ENCODE results near the gene CT45A1.
"Not testable (repeated sequence)": the region's sequence is repeated elsewhere in the genome, so short reads cannot be mapped to it uniquely, and the experiment has no call there.

Gene CT45A1, protein sequence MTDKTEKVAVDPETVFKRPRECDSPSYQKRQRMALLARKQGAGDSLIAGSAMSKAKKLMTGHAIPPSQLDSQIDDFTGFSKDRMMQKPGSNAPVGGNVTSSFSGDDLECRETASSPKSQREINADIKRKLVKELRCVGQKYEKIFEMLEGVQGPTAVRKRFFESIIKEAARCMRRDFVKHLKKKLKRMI

DNA sequence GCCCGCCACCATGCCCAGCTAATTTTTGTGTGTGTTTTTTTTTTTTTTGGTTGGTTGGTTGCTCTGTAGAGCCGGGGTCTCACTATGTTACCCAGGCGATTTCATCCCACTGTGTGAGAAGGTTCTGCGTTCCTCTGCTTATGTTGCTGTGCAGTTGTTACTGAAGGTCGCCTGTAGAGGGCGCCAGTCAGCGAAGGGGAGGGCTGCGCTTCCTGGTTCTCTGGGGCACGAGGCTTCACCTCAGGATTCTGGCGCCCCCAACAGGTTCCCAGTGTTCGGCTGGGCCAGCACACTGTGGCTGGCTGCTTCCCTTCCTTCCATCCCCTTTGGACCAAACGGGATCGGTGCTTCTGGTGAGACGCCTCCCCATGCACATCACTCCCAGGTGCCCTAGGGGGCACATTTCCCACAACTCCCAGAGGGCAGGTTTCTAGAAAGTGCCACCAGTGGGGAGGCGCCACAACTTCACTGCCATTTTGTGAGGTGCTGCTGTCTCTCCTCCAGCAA lies at the start of gene CT45A1:
CT45A1 (plus strand) TSS at position 457 of the 507 bp plus-strand sequence. CDS start 5,302 bp downstream, outside the sequence.
- H3K27ac ChIP-seq (ENCODE audit: low read length); DNase-seq (ENCODE audit: low read depth, low spot score); H3K36me3 ChIP-seq (ENCODE audit: control insufficient read depth, insufficient read depth, low read length); H3K4me3 ChIP-seq (ENCODE audit: low read length); H3K27me3 ChIP-seq (ENCODE audit: control insufficient read depth, insufficient read depth, low read length); H3K4me1 ChIP-seq (ENCODE audit: control insufficient read depth, insufficient read depth, low read length); H3K9me3 ChIP-seq (ENCODE audit: control insufficient read depth, insufficient read depth, low read length): not testable (repeated sequence)
- no CpG with 5 or more reads among the region's 15 CpGs for WGBS (ENCODE audit: insufficient coverage, insufficient read length)

DNA sequence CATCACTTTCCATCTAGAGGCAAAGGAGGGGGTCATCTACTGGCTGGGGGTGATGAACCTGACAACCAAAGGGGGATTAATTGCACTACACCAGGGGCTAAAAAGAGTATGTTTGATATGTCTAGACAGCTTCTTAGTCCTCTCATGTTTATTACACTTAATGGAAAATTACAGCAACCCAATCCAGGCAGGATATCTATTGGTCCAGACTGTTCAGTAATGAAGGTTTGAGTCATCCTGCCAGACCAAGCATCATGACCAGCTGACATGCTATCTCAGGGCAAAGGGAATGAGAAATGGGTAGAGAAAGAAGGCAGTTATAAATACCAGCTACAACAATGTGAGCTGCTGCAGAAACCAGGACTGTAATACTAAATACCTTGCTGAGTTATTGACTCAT lies 40.5 kb upstream of the CT45A1 start:
- not testable (repeated sequence) for H3K27ac ChIP-seq (ENCODE audit: low read length); H3K4me3 ChIP-seq (ENCODE audit: low read length); H3K4me1 ChIP-seq (ENCODE audit: control insufficient read depth, insufficient read depth, low read length); H3K9me3 ChIP-seq (ENCODE audit: control insufficient read depth, insufficient read depth, low read length); H3K27me3 ChIP-seq (ENCODE audit: control insufficient read depth, insufficient read depth, low read length); H3K36me3 ChIP-seq (ENCODE audit: control insufficient read depth, insufficient read depth, low read length); DNase-seq (ENCODE audit: low read depth, low spot score)

DNA sequence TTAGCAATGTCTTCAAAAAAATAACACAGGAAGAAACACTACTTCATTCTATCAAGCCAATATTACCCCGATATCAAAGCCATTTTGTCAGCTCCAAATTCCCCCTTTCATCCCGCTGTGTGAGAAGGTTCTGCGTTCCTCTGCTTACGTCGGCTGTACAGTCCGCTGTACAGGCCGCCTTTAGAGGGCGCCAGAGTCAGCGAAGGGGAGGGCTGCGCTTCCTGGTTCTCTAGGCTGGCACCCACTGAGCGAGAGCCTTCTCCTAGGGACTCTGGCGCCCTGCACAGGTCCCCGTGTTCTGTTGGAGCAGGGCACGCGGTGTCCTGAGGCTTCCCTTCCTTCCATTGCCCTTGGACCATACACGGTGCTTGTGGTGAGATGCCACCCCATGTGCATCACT lies 25.3 kb upstream of the CT45A1 start:
- H3K4me3 ChIP-seq (ENCODE audit: low read length) = no peak overlapping the region
- WGBS (ENCODE audit: insufficient coverage, insufficient read length) = no CpG with 5 or more reads among the region's 16 CpGs
- no peaks in the 10 kb centered on the region for H3K36me3 ChIP-seq (ENCODE audit: control insufficient read depth, insufficient read depth, low read length)
- no peaks in the 10 kb centered on the region for H3K9me3 ChIP-seq (ENCODE audit: control insufficient read depth, insufficient read depth, low read length)
- DNase-seq (ENCODE audit: low read depth, low spot score) = peak; percentile 1
- H3K27me3 ChIP-seq (ENCODE audit: control insufficient read depth, insufficient read depth, low read length) = no peaks in the 10 kb centered on the region
- H3K27ac ChIP-seq (ENCODE audit: low read length) = no peak overlapping the region
- no peaks in the 10 kb centered on the region for H3K4me1 ChIP-seq (ENCODE audit: control insufficient read depth, insufficient read depth, low read length)

DNA sequence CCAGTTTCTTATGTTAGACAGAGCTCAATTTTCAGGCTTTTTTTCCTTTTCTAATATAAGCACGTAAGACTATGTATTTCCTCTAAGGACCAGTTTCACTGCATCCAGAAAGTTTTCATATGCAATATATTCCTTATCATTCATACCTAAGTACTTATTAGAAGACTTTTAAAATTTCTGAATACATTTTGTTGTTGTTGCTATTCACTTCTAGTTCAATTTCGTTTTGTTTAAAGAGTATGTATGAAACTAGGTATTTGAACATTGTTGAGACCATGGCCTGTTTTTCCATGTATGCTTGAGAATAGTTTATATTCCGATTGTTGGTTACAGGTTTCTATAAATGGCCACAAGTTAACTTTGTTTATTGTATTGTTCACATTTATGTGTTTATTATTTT lies 18.0 kb upstream of the CT45A1 start:
- H3K9me3 ChIP-seq (ENCODE audit: control insufficient read depth, insufficient read depth, low read length) = no peaks in the 10 kb centered on the region
- H3K36me3 ChIP-seq (ENCODE audit: control insufficient read depth, insufficient read depth, low read length) = no peaks in the 10 kb centered on the region
- H3K27me3 ChIP-seq (ENCODE audit: control insufficient read depth, insufficient read depth, low read length) = no peaks in the 10 kb centered on the region
- H3K27ac ChIP-seq (ENCODE audit: low read length) = no peak overlapping the region
- no peaks in the 10 kb centered on the region for H3K4me1 ChIP-seq (ENCODE audit: control insufficient read depth, insufficient read depth, low read length)
- no peak for DNase-seq (ENCODE audit: low read depth, low spot score)
- no CpG with 5 or more reads among the region's 3 CpGs for whole genome bisulfite sequencing (ENCODE audit: insufficient coverage, insufficient read length)
- no peak overlapping the region for H3K4me3 ChIP-seq (ENCODE audit: low read length)

DNA sequence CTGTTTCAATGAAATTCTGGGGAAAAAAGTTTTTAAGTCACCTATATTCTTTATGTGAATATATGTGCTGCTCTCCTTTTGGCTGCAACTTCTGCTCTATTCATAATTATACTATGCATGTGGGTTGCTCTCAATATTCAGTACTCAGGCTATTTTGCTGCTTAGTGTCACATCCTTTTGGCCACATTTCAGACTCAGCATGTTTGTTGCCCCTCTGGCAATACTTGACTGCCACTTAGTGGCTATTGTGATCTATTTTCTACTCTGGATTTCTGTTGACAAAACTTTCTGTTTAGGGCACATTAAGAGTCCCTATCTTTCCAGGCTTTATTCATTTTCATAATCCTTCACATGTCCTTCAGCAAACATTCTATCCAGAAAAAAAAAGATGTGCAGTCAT lies 15.8 kb upstream of the CT45A1 start:
- Histone ChIP-seq H3K27me3 (ENCODE audit: control insufficient read depth, insufficient read depth, low read length) (no peaks in the 10 kb centered on the region), H3K4me1 (ENCODE audit: control insufficient read depth, insufficient read depth, low read length) (no peaks in the 10 kb centered on the region), H3K36me3 (ENCODE audit: control insufficient read depth, insufficient read depth, low read length) (no peaks in the 10 kb centered on the region), H3K27ac (ENCODE audit: low read length) (no peak overlapping the region), H3K4me3 (ENCODE audit: low read length) (no peak overlapping the region), H3K9me3 (ENCODE audit: control insufficient read depth, insufficient read depth, low read length) (no peaks in the 10 kb centered on the region)
- DNase-seq (ENCODE audit: low read depth, low spot score) = no peak

DNA sequence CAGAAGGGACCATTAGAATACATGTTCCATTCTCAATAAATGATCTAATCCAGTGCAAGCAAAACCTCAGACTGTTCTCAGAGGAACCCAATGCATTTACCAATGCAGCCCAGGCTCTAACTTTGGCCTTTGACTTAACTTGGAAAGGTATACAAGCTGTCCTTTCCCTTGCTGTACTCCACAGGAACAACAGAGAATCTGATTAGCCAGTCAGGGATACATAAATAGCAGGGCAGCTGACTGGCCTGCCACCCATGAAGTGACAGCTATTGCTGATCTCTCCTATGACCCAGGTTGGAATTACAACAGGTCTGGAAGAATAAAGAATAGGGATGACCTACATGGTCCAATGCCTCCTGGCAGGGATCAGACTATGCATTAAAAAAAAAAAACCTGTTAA lies 14.5 kb upstream of the CT45A1 start:
- H3K27me3 ChIP-seq (ENCODE audit: control insufficient read depth, insufficient read depth, low read length) = no peaks in the 10 kb centered on the region
- no peaks in the 10 kb centered on the region for H3K36me3 ChIP-seq (ENCODE audit: control insufficient read depth, insufficient read depth, low read length)
- no peak overlapping the region for H3K27ac ChIP-seq (ENCODE audit: low read length)
- no peaks in the 10 kb centered on the region for H3K4me1 ChIP-seq (ENCODE audit: control insufficient read depth, insufficient read depth, low read length)
- no peaks in the 10 kb centered on the region for H3K9me3 ChIP-seq (ENCODE audit: control insufficient read depth, insufficient read depth, low read length)
- H3K4me3 ChIP-seq (ENCODE audit: low read length) = no peak overlapping the region
- DNase-seq (ENCODE audit: low read depth, low spot score) = no peak

DNA sequence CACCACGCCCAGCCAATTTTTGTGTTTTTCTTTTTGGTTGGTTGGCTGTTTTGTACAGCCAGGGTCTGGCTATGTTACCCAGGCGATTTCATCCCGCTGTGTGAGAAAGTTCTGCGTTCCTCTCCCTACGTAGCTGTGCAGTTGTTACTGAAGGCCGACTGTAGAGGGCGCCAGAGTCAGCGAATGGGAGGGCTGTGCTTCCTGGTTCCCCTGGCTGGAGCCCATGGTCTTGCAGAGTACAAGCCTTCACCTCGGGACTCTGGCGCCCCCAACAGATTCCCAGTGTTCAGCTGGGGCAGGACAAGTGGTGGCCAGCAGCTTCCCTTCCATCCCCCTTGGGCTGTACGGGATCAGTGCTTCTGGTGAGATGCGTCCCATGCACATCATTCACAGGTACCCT lies 5.6 kb upstream of the CT45A1 start:
- no peaks in the 10 kb centered on the region for H3K27me3 ChIP-seq (ENCODE audit: control insufficient read depth, insufficient read depth, low read length)
- H3K27ac ChIP-seq (ENCODE audit: low read length) = no peak overlapping the region
- H3K36me3 ChIP-seq (ENCODE audit: control insufficient read depth, insufficient read depth, low read length) = no peaks in the 10 kb centered on the region
- WGBS (ENCODE audit: insufficient coverage, insufficient read length) = no CpG with 5 or more reads among the region's 12 CpGs
- H3K9me3 ChIP-seq (ENCODE audit: control insufficient read depth, insufficient read depth, low read length) = no peaks in the 10 kb centered on the region
- H3K4me1 ChIP-seq (ENCODE audit: control insufficient read depth, insufficient read depth, low read length) = no peaks in the 10 kb centered on the region
- no peak overlapping the region for H3K4me3 ChIP-seq (ENCODE audit: low read length)
- DNase-seq (ENCODE audit: low read depth, low spot score) = peak; percentile 13

DNA sequence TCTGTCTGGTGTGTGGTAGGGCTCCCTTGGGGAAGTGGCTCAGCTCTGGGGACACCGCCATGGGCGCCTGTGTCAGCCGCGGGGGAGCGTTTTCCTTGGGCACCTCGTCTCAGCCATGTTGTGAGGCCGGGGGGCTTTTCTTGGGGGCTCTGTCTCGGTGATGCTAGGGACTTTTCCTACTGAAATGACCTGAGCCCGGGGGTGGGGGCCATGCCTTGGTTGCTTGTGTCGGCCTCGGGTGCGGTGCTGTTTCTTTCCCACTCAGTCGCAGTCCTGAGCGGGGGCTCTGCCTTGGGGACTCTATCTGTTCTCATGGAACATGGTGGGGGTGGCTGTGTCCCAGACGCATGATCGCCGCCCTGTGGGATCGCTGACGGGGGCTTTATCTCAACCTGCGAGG lies 356 bp downstream of the CT45A1 start:
- no peak for DNase-seq (ENCODE audit: low read depth, low spot score)
- Histone ChIP-seq H3K27ac (ENCODE audit: low read length) (no peak overlapping the region), H3K9me3 (ENCODE audit: control insufficient read depth, insufficient read depth, low read length) (no peaks in the 10 kb centered on the region), H3K27me3 (ENCODE audit: control insufficient read depth, insufficient read depth, low read length) (no peaks in the 10 kb centered on the region), H3K4me3 (ENCODE audit: low read length) (no peak overlapping the region), H3K36me3 (ENCODE audit: control insufficient read depth, insufficient read depth, low read length) (no peaks in the 10 kb centered on the region), H3K4me1 (ENCODE audit: control insufficient read depth, insufficient read depth, low read length) (no peaks in the 10 kb centered on the region)
- WGBS (ENCODE audit: insufficient coverage, insufficient read length) = no CpG with 5 or more reads among the region's 20 CpGs

DNA sequence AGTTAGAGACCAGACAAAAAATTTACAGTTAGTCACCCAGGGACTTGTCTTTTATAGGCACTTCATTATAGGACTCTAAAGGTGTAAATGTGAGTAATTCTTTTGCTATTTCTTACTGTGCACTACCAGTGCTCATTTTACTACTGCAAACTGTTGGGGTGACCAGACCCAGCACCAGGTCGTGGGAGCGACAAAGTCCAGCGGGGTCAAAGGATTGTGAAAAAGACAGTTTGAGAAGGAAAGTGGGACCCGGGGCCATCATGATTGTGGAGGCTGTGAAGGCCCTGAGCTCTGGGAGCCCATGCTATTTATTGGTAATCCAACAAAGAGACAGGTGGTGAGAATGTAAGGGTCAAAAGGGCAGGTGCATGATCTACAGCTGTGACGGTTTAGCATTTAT lies 21.2 kb downstream of the CT45A1 start:
- not testable (repeated sequence) for H3K36me3 ChIP-seq (ENCODE audit: control insufficient read depth, insufficient read depth, low read length); DNase-seq (ENCODE audit: low read depth, low spot score); H3K4me3 ChIP-seq (ENCODE audit: low read length); H3K27ac ChIP-seq (ENCODE audit: low read length); H3K27me3 ChIP-seq (ENCODE audit: control insufficient read depth, insufficient read depth, low read length); H3K9me3 ChIP-seq (ENCODE audit: control insufficient read depth, insufficient read depth, low read length); H3K4me1 ChIP-seq (ENCODE audit: control insufficient read depth, insufficient read depth, low read length)
- WGBS (ENCODE audit: insufficient coverage, insufficient read length) = no CpG with 5 or more reads among the region's 5 CpGs

DNA sequence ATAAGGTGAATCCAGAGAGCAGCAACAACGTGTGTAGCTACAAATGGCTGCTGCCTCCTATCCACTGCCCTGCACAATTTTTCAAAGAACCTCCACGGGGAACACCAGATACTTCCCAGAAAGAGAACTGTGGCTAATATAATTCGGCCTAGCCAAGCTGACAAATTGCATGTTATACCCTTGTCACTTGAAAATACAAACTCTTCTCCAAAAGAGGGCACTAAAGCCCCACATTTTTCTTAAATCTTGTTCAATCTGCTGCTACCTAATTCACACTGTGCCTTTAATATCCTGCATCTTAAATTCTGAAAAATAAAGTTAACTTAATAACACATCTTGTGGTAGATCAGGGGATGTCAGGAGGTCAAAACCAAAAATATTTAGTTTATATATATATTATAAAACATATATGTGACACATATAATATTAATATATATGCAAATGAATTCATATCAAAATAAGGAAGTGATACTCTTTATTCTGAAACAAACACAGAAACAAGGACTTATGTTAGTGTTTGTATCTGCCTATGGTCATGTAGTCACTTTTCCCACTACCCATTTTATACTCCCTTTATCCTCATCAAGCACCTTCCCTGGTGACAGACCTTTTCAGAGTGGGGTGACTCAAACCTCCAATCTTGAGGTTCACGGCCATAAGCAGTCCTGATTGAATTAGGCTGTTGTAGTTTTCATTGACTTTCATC lies 24.1 kb downstream of the CT45A1 start:
- DNase-seq (ENCODE audit: low read depth, low spot score) = no peak
- Histone ChIP-seq H3K27ac (ENCODE audit: low read length) (no peak overlapping the region), H3K4me3 (ENCODE audit: low read length) (no peak overlapping the region), H3K27me3 (ENCODE audit: control insufficient read depth, insufficient read depth, low read length) (no peaks in the 10 kb centered on the region), H3K9me3 (ENCODE audit: control insufficient read depth, insufficient read depth, low read length) (no peaks in the 10 kb centered on the region), H3K4me1 (ENCODE audit: control insufficient read depth, insufficient read depth, low read length) (no peaks in the 10 kb centered on the region), H3K36me3 (ENCODE audit: control insufficient read depth, insufficient read depth, low read length) (no peaks in the 10 kb centered on the region)
- no CpG with 5 or more reads among the region's 4 CpGs for WGBS (ENCODE audit: insufficient coverage, insufficient read length)

DNA sequence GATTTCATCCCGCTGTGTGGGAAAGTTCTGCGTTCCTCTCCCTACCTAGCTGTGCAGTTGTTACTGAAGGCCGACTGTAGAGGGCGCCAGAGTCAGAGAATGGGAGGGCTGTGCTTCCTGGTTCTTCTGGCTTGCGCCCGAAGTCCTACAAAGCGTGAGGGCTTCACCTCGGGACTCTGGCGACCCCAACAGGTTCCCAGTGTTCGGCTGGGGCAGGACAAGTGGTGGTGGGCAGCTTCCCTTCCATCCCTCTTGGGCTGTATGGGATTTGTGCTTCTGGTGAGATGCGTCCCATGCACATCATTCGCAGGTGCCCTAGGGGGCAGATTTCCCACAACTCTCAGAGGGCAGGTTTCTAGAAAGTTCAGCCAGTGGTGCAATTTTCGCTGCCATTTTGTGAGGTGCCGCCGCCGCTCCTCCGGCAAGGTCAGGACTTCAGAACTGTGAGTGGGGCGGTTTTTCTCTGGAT lies 27.3 kb downstream of the CT45A1 start:
- no peak overlapping the region for H3K4me3 ChIP-seq (ENCODE audit: low read length)
- no peak overlapping the region for H3K27ac ChIP-seq (ENCODE audit: low read length)
- no peaks in the 10 kb centered on the region for H3K27me3 ChIP-seq (ENCODE audit: control insufficient read depth, insufficient read depth, low read length)
- H3K4me1 ChIP-seq (ENCODE audit: control insufficient read depth, insufficient read depth, low read length) = no peaks in the 10 kb centered on the region
- DNase-seq (ENCODE audit: low read depth, low spot score) = no peak
- no peaks in the 10 kb centered on the region for H3K36me3 ChIP-seq (ENCODE audit: control insufficient read depth, insufficient read depth, low read length)
- no peaks in the 10 kb centered on the region for H3K9me3 ChIP-seq (ENCODE audit: control insufficient read depth, insufficient read depth, low read length)
- no CpG with 5 or more reads among the region's 18 CpGs for WGBS (ENCODE audit: insufficient coverage, insufficient read length)

Data from iPS DF 6.9 (cell line).